Adipocyte (in vitro differentiated cells): ENCODE measurements around the gene ROBO1.

ENCODE experiments used
- DNase-seq: peaks from one replicate; pipeline ENCODE4 v3.0.0-alpha.2; 2015; ENCODE audit warnings: low read depth
- H3K27me3 ChIP-seq: replicated peaks from 2 replicates; pipeline ENCODE4 v1.7.0; 2013; ENCODE audit warnings: mild to moderate bottlenecking, low read length, moderate library complexity; ENCODE audit not compliant: control insufficient read depth, insufficient read depth
- H3K36me3 ChIP-seq: 2 replicates; pipeline ENCODE4 v1.7.0; 2013; ENCODE audit warnings: low read length, mild to moderate bottlenecking, moderate library complexity; ENCODE audit not compliant: control insufficient read depth, insufficient read depth, severe bottlenecking
- H3K4me1 ChIP-seq: 2 replicates; pipeline ENCODE4 v1.7.0; 2013; ENCODE audit warnings: mild to moderate bottlenecking, low read length, moderate library complexity; ENCODE audit not compliant: control insufficient read depth, insufficient read depth
- H3K4me3 ChIP-seq: 2 replicates; pipeline ENCODE4 v1.7.0; 2013; ENCODE audit warnings: mild to moderate bottlenecking, low read length, moderate library complexity
- H3K9ac ChIP-seq: 2 replicates; pipeline ENCODE4 v1.7.0; 2013; ENCODE audit warnings: mild to moderate bottlenecking, low read length, moderate library complexity
- H3K9me3 ChIP-seq: 2 replicates; pipeline ENCODE4 v1.7.0; 2013; ENCODE audit warnings: mild to moderate bottlenecking, low read length, moderate library complexity; ENCODE audit not compliant: control insufficient read depth

The ROBO1 gene

DNA sequence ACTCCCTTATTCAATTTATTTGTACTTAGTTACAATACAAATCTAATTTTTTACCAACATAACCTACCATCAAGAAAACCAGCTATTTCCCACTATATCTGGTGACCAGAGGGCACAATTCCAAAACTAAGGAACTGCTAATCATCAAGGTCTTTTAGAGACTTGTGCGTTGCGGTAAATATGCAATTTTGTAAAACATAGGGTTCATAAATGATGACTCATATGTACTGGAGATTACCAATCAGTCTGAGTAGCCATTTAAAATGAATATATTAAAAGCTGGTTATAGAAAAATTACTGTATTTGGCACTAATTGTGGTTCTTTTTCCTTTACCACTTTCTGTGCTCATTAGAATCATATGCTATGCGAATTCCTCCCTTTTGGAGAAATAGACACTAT lies 859.6 kb downstream of the ROBO1 start:
- no peaks in the 10 kb centered on the region for H3K36me3 ChIP-seq
- H3K4me3 ChIP-seq = no peak overlapping the region
- H3K9ac ChIP-seq = no peak overlapping the region
- no peaks in the 10 kb centered on the region for H3K9me3 ChIP-seq
- no peaks in the 10 kb centered on the region for H3K4me1 ChIP-seq
- no peak for DNase-seq
- H3K27me3 ChIP-seq = no peaks in the 10 kb centered on the region

DNA sequence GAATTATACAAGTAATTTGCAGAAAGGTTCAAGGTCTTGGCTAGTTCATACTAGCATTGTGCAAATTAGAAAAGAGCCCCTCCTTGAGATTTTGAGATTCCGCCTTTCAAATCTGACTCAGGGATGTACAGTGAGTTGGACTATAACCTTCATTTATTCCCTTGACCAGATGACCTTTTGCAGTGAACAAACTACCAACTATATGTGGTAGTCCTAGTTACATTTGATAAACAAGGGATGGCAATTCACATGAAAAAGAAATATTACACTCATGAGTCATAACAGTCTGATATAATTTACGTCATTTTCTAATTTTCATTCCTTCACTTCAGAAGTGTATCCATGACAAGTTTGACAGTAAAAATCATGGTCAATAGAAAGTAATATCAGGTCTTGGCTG lies 860.4 kb downstream of the ROBO1 start:
- Histone ChIP-seq H3K9ac (no peak overlapping the region), H3K36me3 (no peaks in the 10 kb centered on the region), H3K4me1 (no peaks in the 10 kb centered on the region), H3K9me3 (no peaks in the 10 kb centered on the region), H3K4me3 (no peak overlapping the region), H3K27me3 (no peaks in the 10 kb centered on the region)
- no peak for DNase-seq

DNA sequence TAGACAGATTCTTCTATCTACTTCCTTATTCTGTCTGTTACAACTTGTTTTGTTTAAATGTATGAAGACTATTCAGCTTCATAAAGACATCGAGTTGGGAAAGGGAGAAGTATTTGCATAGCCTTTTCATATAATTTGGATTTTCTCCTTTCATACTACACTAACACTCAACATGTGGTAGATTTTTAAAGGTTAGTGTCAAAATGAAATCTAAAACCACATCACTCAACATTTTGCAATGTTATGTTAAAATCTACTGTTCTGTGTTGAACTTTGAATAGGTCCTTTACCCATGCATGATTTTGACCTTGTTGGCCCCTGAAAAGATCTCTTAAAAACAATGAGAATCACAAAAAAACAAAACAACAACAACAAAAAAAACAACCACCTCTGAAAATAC lies 860.9 kb downstream of the ROBO1 start:
- no peak for DNase-seq
- Histone ChIP-seq H3K4me1 (no peaks in the 10 kb centered on the region), H3K9me3 (no peaks in the 10 kb centered on the region), H3K36me3 (no peaks in the 10 kb centered on the region), H3K27me3 (no peaks in the 10 kb centered on the region), H3K9ac (no peak overlapping the region), H3K4me3 (no peak overlapping the region)

DNA sequence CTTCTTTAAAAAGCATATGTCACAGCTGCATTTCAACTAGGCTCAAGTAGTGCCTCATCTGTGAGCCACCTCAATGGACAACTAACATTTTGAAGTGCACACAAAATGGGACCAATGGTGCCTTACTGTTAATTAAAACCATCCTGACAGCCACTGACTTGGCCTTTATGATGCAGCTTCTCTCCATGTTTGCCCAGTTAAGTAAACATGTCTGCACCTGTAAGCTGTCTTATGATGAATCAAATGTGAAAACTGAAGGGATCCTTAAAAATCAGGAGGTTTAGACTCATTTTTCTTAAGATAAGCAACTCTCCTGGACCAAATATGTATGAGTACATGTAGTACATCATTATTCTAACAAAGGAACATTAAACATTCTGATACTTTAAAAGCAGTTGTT lies 861.6 kb downstream of the ROBO1 start:
- no peak for DNase-seq
- Histone ChIP-seq H3K9ac (no peak overlapping the region), H3K9me3 (no peaks in the 10 kb centered on the region), H3K27me3 (no peaks in the 10 kb centered on the region), H3K4me1 (no peaks in the 10 kb centered on the region), H3K36me3 (no peaks in the 10 kb centered on the region), H3K4me3 (no peak overlapping the region)

DNA sequence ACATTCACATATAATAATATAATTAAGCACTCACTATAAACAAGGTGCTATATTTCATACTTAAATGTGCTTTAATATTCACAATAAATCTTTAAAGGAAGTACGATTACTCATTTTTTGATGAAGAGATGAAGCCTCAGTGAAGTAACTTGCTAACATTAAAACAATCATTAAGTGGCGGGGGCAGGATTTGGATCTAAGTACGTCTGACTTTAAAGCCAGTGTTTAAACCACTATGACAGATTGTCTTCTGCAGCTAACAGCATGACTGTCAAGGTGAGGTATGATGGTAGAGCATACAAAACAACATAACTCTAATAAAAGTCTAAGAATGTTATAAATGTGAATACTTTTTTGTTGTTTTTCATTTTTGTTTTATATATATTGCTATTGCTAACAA lies 862.1 kb downstream of the ROBO1 start:
- H3K9me3 ChIP-seq = no peaks in the 10 kb centered on the region
- H3K4me3 ChIP-seq = no peak overlapping the region
- DNase-seq = no peak
- no peaks in the 10 kb centered on the region for H3K4me1 ChIP-seq
- H3K9ac ChIP-seq = no peak overlapping the region
- no peaks in the 10 kb centered on the region for H3K36me3 ChIP-seq
- H3K27me3 ChIP-seq = no peaks in the 10 kb centered on the region

DNA sequence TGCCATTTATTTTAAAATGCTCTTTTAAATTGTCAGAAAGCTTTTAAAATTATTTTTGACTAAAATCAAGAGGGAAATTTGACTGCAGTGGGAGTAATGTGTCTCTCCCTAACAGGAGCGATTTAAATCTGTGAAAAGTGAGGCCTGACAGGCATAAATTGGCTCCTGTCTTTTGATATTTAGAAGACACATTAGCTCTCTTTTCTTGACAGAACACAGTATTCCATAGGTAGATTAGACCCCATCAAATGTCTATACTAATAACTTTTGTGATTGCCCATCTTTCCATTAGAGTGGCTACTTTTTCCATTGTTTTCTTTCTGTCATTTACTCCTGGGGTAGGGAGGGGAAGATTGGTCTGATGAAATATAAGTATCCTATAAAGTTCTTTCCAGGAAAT lies 866.3 kb downstream of the ROBO1 start:
- H3K4me1 ChIP-seq = no peaks in the 10 kb centered on the region
- H3K9me3 ChIP-seq = no peaks in the 10 kb centered on the region
- H3K4me3 ChIP-seq = no peak overlapping the region
- H3K27me3 ChIP-seq = no peaks in the 10 kb centered on the region
- DNase-seq = no peak
- no peaks in the 10 kb centered on the region for H3K36me3 ChIP-seq
- H3K9ac ChIP-seq = no peak overlapping the region

DNA sequence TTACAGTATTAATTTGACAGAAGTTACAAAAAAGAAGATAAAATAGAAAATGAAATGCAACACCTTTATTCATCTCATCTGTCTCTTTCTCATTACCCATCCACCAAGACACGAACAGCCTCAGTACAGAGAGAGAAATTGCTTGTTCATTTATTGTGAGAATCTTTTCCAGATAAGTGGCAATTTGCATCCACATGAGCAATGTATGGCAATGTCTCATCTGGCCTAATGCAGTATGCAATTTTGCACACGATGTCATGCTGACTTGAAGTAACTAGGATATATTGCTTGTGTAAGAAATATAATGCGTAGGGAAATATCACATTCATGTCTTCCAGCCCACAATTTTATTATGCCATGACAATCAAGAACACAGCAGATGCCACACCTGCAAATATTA lies 866.9 kb downstream of the ROBO1 start:
- H3K9ac ChIP-seq = no peak overlapping the region
- H3K4me1 ChIP-seq = no peaks in the 10 kb centered on the region
- no peaks in the 10 kb centered on the region for H3K36me3 ChIP-seq
- no peak for DNase-seq
- no peak overlapping the region for H3K4me3 ChIP-seq
- no peaks in the 10 kb centered on the region for H3K27me3 ChIP-seq
- no peaks in the 10 kb centered on the region for H3K9me3 ChIP-seq

DNA sequence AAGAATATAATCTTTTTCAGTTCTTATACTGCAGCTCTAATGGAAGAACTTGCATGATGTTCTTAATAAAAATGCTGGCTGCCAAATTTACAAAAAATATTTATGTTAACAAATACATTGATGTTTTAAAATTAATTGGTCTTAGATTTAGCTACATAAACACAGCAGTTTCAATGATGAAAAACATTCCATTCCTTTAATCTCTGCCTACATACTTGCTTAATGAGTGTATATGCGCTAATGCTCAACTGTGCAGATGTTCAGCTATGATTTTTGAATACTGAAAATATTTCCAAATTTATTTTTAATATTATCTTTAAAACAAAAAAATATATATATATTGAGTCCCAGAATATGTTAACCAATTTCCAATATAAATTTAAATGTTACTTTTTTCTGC lies 867.4 kb downstream of the ROBO1 start:
- DNase-seq = peak; percentile 30
- Histone ChIP-seq H3K9me3 (no peaks in the 10 kb centered on the region), H3K9ac (no peak overlapping the region), H3K4me1 (no peaks in the 10 kb centered on the region), H3K27me3 (no peaks in the 10 kb centered on the region), H3K4me3 (no peak overlapping the region), H3K36me3 (no peaks in the 10 kb centered on the region)

DNA sequence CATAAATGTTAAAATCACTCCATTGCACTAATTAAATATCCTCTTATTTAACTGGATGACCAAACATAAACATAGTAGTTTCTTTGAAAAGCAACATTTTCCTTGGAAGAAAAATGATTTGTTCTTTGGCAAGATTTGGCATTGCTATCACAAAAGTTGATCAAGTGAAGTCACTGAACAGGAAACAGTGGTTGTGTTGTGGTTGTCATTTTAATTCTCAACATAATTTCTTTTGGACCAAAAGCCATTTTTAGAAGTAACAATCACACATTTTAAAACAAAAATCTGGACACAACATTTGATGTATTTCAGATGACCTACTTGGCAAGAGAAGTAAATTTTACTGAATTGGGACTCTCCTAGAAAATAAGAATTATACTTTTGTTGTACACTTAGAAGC lies 872.3 kb downstream of the ROBO1 start:
- Histone ChIP-seq H3K36me3 (no peaks in the 10 kb centered on the region), H3K4me1 (no peaks in the 10 kb centered on the region), H3K4me3 (no peak overlapping the region), H3K27me3 (no peaks in the 10 kb centered on the region), H3K9ac (no peak overlapping the region), H3K9me3 (no peaks in the 10 kb centered on the region)
- DNase-seq = peak; percentile 54

DNA sequence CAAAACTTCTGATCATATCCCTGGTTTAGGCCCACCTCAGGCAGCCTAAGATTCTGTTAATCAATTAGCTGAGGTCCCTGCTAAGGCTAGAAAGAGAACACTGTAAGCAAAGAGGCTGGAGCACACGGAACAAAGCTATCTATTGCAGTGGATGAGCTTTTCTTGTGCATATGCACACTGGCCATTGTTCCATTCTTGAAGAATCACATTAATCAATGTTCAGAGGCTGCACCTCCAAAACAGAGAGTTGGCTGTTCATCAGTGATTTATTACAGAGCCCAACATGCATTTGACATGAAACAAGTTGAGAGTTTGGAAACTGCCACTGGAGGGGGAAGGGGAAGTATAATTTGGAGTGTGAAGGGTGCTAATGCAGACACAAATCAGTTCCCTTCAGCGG lies 873.0 kb downstream of the ROBO1 start:
- no peak overlapping the region for H3K4me3 ChIP-seq
- H3K9ac ChIP-seq = no peak overlapping the region
- no peaks in the 10 kb centered on the region for H3K27me3 ChIP-seq
- no peaks in the 10 kb centered on the region for H3K4me1 ChIP-seq
- no peaks in the 10 kb centered on the region for H3K36me3 ChIP-seq
- DNase-seq = no peak
- no peaks in the 10 kb centered on the region for H3K9me3 ChIP-seq

DNA sequence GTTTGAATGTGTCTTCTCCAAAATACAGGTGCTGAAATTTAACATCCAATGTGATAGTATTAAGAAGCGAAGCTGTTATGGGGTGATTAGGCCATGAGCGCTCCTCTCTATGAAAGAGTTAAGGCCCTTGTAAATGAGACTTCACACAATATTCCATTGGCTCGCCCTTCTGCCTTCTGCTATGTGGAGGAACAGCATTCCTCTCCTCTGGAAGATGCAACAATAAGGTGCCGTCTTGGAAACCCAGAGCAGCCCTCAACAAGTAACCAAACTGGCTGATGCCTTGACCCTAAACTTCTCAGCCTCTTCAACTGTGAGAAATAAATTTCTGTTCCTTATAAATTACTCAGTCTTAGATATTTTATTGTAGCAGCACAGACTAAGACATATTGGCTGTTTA lies 874.6 kb downstream of the ROBO1 start:
- no peak overlapping the region for H3K4me3 ChIP-seq
- no peak overlapping the region for H3K9ac ChIP-seq
- no peaks in the 10 kb centered on the region for H3K36me3 ChIP-seq
- H3K9me3 ChIP-seq = no peaks in the 10 kb centered on the region
- no peaks in the 10 kb centered on the region for H3K27me3 ChIP-seq
- peaks cover 4% of the 10 kb centered on the region for H3K4me1 ChIP-seq
- DNase-seq = no peak

DNA sequence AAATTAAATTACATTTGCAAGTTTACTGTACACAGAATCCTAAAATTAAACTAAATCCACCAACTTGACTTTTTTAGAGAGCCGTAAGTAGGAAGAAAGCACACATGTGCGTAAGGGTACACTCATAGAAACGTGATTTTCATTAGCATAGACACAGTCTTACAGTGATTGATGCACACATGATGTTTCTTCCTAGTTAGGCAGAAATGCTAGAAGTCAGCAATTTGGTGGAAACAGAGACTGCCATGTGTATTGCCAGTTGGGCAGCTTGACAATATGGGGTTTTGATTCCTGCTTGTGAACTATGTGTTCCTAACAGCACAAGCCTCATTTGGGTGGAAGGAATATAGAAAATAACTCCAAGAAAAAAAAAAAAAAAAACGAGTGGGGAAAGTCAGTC lies 878.5 kb downstream of the ROBO1 start:
- H3K9me3 ChIP-seq = no peaks in the 10 kb centered on the region
- H3K4me1 ChIP-seq = peaks cover 4% of the 10 kb centered on the region
- H3K9ac ChIP-seq = no peak overlapping the region
- no peaks in the 10 kb centered on the region for H3K36me3 ChIP-seq
- no peak for DNase-seq
- no peak overlapping the region for H3K4me3 ChIP-seq
- H3K27me3 ChIP-seq = no peaks in the 10 kb centered on the region
